Nephron progenitor cell (in vitro differentiated cells): Measurements from ENCODE around the gene MYL12B.

Experiments used
- DNase-seq: peaks from one replicate; pipeline ENCODE4 v3.0.0; 2021
- H3K27ac Mint-ChIP-seq: 2 replicates; pipeline ENCODE4 v1.8.0; 2021; ENCODE audit warnings: mild to moderate bottlenecking, moderate library complexity, mixed read lengths
- H3K27me3 Mint-ChIP-seq: 2 replicates; pipeline ENCODE4 v1.8.0; 2021; ENCODE audit warnings: mild to moderate bottlenecking, low read depth, mixed read lengths; ENCODE audit not compliant: poor library complexity
- H3K36me3 Mint-ChIP-seq: 2 replicates; pipeline ENCODE4 v1.8.0; 2021; ENCODE audit warnings: low read depth, mixed read lengths
- H3K4me1 Mint-ChIP-seq: 2 replicates; pipeline ENCODE4 v1.8.0; 2021; ENCODE audit warnings: mixed read lengths
- H3K4me3 Mint-ChIP-seq: 2 replicates; pipeline ENCODE4 v1.8.0; 2021; ENCODE audit warnings: mild to moderate bottlenecking, moderate library complexity, mixed read lengths
- H3K9me3 Mint-ChIP-seq: 2 replicates; pipeline ENCODE4 v1.8.0; 2021; ENCODE audit warnings: mild to moderate bottlenecking, moderate library complexity, mixed read lengths
- TF ChIP-seq, protein P1 (sequence below): fragments of 200-600 bp; sonication (generic); IDR thresholded peaks from 2 replicates; pipeline ENCODE4 v1.5.0; 2021; ENCODE audit warnings: antibody characterized with exemption

Gene MYL12B

DNA sequence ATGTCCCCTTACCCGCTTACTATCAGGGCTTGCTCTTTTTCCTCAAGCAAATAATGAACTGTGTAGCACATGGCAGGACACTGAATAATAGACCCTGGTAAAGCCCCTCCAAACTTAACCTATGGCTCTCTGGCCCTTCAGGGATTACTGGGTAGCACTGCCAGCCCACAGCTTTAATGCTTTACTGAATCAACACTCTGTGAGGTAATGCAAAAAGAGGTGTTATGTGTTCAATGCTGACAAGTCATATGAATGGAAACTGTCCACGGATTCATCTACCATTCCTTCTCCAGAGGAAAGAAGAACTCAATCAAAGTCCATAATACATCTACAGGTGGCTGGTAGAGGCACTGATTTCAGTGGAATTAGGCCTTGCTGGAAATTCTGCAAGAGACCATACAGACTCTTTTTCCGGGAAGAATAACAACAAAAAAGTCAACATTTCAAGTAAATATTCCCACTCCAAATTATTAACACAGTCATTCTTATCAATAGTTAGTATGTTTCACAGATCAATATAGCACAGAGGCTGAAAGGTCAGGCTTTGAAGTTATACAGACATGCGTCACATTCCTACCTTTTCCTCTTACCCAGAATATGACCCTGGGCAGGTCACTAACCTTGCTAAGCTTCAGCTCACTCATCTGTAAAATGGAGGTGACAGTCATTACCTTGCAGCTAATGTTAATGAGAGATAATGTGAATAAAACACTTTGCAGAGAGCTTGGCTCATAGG is 28.3 kb upstream of the MYL12B start:
- DNase-seq, result no peak
- Mint-ChIP-seq H3K36me3 (peaks cover 6% of the 10 kb centered on the region), H3K27me3 (peaks cover 4% of the 10 kb centered on the region), H3K9me3 (peaks cover 11% of the 10 kb centered on the region), H3K4me3 (no peak overlapping the region), H3K4me1 (peaks cover 16% of the 10 kb centered on the region), H3K27ac (no peak overlapping the region)
- TF ChIP-seq, protein P1, sequence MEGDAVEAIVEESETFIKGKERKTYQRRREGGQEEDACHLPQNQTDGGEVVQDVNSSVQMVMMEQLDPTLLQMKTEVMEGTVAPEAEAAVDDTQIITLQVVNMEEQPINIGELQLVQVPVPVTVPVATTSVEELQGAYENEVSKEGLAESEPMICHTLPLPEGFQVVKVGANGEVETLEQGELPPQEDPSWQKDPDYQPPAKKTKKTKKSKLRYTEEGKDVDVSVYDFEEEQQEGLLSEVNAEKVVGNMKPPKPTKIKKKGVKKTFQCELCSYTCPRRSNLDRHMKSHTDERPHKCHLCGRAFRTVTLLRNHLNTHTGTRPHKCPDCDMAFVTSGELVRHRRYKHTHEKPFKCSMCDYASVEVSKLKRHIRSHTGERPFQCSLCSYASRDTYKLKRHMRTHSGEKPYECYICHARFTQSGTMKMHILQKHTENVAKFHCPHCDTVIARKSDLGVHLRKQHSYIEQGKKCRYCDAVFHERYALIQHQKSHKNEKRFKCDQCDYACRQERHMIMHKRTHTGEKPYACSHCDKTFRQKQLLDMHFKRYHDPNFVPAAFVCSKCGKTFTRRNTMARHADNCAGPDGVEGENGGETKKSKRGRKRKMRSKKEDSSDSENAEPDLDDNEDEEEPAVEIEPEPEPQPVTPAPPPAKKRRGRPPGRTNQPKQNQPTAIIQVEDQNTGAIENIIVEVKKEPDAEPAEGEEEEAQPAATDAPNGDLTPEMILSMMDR, result no peak

DNA sequence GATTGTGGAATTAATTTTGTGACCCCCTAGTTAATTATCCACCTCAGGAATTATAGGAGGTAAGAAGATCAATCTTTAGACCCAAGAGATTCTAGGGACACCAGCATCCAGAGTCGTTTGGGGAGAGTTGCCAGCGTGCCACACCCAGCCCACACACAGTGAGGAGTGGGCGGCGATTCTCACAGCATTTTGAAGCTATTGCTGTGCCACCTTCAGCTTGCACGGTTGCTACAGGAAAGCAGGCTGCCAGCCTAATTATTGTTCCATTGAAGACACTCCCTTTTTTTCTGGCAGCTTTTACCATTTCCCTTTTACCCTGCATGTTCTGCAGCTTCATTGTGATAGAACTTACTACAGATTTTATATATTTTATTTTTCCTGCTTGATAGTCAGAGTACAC is 27.5 kb upstream of the MYL12B start:
- DNase-seq, result no peak
- Mint-ChIP-seq H3K27me3 (peaks cover 4% of the 10 kb centered on the region), H3K9me3 (peaks cover 20% of the 10 kb centered on the region), H3K27ac (no peak overlapping the region), H3K36me3 (peaks cover 14% of the 10 kb centered on the region), H3K4me3 (no peak overlapping the region), H3K4me1 (peaks cover 11% of the 10 kb centered on the region)
- TF ChIP-seq, protein P1, result no peak

DNA sequence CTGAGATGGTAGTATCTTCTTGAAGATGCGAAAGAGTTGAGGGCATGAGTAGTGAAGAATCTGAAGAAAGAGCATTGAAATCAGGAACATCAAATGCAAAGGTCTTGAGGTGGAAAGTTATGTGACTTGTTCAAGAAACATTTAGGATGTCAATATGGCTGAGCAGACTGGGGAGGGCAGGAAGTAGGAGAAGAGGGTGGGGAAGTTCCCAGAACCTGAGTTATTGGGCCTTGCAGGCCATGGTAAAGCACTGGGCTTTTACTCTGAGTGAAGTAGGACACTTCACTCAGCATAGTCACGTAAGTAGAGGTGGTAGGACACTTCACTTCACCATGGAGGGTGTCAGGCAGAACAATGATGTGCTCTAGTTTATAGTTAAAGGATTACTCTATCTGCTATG is 26.1 kb upstream of the MYL12B start:
- Mint-ChIP-seq H3K9me3 (peaks cover 29% of the 10 kb centered on the region), H3K4me3 (no peak overlapping the region), H3K36me3 (peaks cover 22% of the 10 kb centered on the region), H3K27ac (no peak overlapping the region), H3K4me1 (peaks cover 11% of the 10 kb centered on the region), H3K27me3 (peaks cover 3% of the 10 kb centered on the region)
- TF ChIP-seq, protein P1, result no peak
- DNase-seq, result no peak

DNA sequence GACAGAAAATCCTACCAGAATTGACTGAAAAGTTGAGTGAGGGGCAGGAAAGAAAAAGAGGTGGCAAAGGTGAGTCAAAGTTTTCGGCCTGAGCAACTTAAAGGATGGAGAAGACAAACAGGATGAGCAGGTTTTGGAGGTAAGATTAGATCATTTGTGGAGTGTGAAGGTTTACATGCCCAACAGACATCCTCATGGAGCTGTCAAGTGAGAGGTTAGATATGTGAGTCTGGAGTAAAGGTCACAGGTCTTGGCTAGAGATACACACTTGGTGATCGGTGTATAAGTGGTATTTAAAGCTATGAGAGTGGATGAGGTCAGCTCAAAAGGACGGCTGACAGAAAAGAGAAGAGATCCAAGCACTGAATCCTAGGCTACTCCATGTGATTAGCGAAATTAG is 25.5 kb upstream of the MYL12B start:
- no peaks in the 10 kb centered on the region for H3K27me3 Mint-ChIP-seq
- TF ChIP-seq, protein P1, result no peak
- H3K9me3 Mint-ChIP-seq, result peaks cover 33% of the 10 kb centered on the region
- peaks cover 6% of the 10 kb centered on the region for H3K4me1 Mint-ChIP-seq
- H3K36me3 Mint-ChIP-seq, result peaks cover 21% of the 10 kb centered on the region
- no peak overlapping the region for H3K27ac Mint-ChIP-seq
- DNase-seq, result no peak
- no peak overlapping the region for H3K4me3 Mint-ChIP-seq

DNA sequence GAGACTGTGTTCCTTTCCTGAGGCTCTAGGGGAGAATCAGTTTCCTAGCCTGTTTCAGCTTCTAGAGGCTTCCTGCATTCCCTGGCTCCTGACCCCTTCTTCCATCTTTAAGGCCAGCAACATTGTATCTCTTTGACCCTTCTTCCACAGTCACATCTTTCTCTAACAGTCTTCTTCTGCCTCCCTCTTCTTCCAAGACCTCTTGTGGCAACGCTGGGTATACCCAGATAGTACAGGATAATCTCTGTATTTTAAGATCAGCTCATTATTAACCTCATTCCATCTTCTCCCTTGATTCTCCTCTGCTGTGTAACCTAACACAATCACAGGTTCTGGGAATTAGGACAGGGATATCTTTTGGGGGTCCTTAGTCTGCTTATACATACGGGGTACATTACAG is 23.2 kb upstream of the MYL12B start:
- TF ChIP-seq, protein P1, result no peak
- H3K4me1 Mint-ChIP-seq, result peaks cover 3% of the 10 kb centered on the region
- no peak overlapping the region for H3K27ac Mint-ChIP-seq
- no peak overlapping the region for H3K4me3 Mint-ChIP-seq
- DNase-seq, result no peak
- H3K36me3 Mint-ChIP-seq, result peaks cover 38% of the 10 kb centered on the region
- peaks cover 53% of the 10 kb centered on the region for H3K9me3 Mint-ChIP-seq
- no peaks in the 10 kb centered on the region for H3K27me3 Mint-ChIP-seq

DNA sequence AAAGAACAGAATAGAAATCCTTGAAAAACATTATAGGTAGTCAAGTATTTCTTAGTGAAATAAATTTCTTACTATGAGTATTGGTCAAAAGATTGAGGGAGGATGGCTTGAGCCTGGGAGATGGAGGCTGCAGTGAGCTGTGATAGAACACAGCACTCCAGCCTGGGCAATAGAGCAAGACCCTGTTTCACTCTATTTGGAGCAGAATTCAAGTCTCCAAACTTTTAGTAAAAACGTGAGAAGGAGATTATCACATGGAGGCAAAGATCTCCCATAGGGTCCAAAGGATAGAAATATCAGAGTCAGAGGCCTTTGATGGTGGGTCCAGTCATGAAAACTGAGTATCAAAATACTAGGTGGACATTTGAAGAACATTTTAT is 16.8 kb upstream of the MYL12B start:
- no peak for DNase-seq

More for the DNA sequence above, 16.8 kb upstream of the MYL12B start:
- no peaks in the 10 kb centered on the region for H3K27me3 Mint-ChIP-seq
- no peak overlapping the region for H3K27ac Mint-ChIP-seq
- TF ChIP-seq, protein P1, result no peak
- H3K4me1 Mint-ChIP-seq, result peaks cover 22% of the 10 kb centered on the region
- peaks cover 35% of the 10 kb centered on the region for H3K9me3 Mint-ChIP-seq
- H3K36me3 Mint-ChIP-seq, result peaks cover 27% of the 10 kb centered on the region
- H3K4me3 Mint-ChIP-seq, result peak overlapping the region; percentile 35
